Mucosa of descending colon (tissue), 3 donors: Measurements from ENCODE around the gene LRG1. TPM values are rescaled to one million over a fixed set of nuclear protein-coding genes. Genes with fewer than 3 reads are reported as not detected.

Source experiments
- ATAC-seq: fragments of 200-7000 bp; cut with Tn5 transposase; one replicate; pipeline ENCODE4 v1.9.1; 2020; ENCODE audit warnings: mild to moderate bottlenecking, moderate library complexity
- DNase-seq, 3 donors: peaks; one replicate each; pipeline ENCODE4 v3.0.0-alpha.2; 2020
- H3K36me3 ChIP-seq: fragments of 200-600 bp; one replicate; pipeline ENCODE4 v1.8.0; 2021; ENCODE audit warnings: low read depth, mild to moderate bottlenecking
- H3K4me1 ChIP-seq: fragments of 200-600 bp; one replicate; pipeline ENCODE4 v1.8.0; 2021; ENCODE audit warnings: low read depth, mild to moderate bottlenecking
- H3K4me3 ChIP-seq: fragments of 200-600 bp; one replicate; pipeline ENCODE4 v1.8.0; 2021; ENCODE audit warnings: mild to moderate bottlenecking
- H3K9me3 ChIP-seq: fragments of 200-600 bp; one replicate; pipeline ENCODE4 v1.8.0; 2021; ENCODE audit warnings: mild to moderate bottlenecking
- intact Hi-C, 2 donors: fragments of 100-400 bp; cut with DNase I in 1 of 2; cut with micrococcal nuclease in 1 of 2; formaldehyde crosslinking; loops; one replicate each; pipeline versions ENCODE4 v1.11.0 to v1.11.1; 2022; cut with DNase I, micrococcal nuclease
- total RNA-seq, 3 donors: library from RNA; stranded (reverse); fragmentation: NEBNext Ultra II Directional in 2 of 3; extraction: Animal tissue kit (Norgen Biotek cat#: 25700) in 2 of 3; gene quantifications; one replicate each; pipeline versions ENCODE4 v1.2.1 to v1.2.4, GENCODE V29; 2021 to 2023
- TF ChIP-seq, protein P1 (sequence below): fragments of 200-600 bp; IDR thresholded peaks from one replicate; pipeline ENCODE4 v1.8.0; 2022; ENCODE audit warnings: antibody characterized with exemption, mild to moderate bottlenecking
- donor health status: DM: no; HTN: no; CAD: no; lungs with moderate emphysema.
- donor health status: DM: no; HTN: no; CAD: no.
- donor health status: DM: no; HTN: yes; CAD: no.

Gene LRG1
- total RNA-seq, 3 donors from 2014 or later: 7.9 to 25.0 (median 22.8) TPM

DNA sequence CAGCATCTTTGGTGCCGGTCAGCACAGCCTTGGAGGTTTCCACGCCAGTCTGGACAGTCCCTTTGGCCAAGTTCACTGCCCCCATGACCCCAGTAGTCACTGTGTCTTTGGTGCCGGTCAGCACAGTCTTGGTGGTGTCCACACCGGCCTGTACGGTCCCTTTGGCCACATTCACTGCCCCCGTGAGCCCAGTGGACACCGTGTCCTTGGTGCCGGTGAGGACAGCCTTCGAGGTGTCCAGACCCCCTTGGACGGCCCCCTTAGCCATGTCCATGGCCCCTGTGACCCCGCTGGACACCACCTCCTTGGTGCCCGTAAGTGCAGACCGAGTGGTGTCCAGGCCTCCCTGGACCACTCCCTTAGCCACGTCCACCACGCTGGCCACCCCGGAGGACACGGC, 26.6 kb downstream of the LRG1 start:
- H3K4me1 ChIP-seq: no peaks in the 10 kb centered on the region

DNA sequence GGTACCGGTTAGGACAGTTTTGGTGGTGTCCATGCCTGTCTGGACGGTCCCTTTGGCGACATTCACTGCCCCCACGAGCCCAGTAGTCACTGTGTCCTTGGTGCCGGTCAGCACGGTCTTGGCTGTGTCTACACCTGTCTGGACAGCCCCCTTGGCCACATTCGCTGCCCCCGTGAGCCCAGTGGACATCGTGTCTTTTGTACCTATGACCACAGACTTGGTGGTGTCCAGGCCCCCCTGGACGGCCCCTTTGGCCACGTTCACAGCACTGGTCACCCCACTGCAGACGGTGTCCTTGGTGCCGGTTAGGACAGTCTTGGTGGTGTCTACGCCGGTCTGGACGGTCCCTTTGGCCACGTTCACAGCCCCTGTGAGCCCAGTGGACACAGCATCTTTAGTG, 27.8 kb downstream of the LRG1 start:
- no peaks in the 10 kb centered on the region for H3K36me3 ChIP-seq
- ATAC-seq (no peak), DNase-seq (no peak)
- no peaks in the 10 kb centered on the region for H3K9me3 ChIP-seq
- TF ChIP-seq, protein P1, sequence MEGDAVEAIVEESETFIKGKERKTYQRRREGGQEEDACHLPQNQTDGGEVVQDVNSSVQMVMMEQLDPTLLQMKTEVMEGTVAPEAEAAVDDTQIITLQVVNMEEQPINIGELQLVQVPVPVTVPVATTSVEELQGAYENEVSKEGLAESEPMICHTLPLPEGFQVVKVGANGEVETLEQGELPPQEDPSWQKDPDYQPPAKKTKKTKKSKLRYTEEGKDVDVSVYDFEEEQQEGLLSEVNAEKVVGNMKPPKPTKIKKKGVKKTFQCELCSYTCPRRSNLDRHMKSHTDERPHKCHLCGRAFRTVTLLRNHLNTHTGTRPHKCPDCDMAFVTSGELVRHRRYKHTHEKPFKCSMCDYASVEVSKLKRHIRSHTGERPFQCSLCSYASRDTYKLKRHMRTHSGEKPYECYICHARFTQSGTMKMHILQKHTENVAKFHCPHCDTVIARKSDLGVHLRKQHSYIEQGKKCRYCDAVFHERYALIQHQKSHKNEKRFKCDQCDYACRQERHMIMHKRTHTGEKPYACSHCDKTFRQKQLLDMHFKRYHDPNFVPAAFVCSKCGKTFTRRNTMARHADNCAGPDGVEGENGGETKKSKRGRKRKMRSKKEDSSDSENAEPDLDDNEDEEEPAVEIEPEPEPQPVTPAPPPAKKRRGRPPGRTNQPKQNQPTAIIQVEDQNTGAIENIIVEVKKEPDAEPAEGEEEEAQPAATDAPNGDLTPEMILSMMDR: no peak
- intact Hi-C loops: no loop called here
- H3K4me3 ChIP-seq: no peak overlapping the region
- no peaks in the 10 kb centered on the region for H3K4me1 ChIP-seq

More for the DNA sequence above, 26.6 kb downstream of the LRG1 start:
- intact Hi-C loops: no loop called here
- no peak for ATAC-seq
- no peak for DNase-seq
- Histone ChIP-seq H3K4me3 (no peak overlapping the region), H3K9me3 (no peaks in the 10 kb centered on the region), H3K36me3 (no peaks in the 10 kb centered on the region)
- TF ChIP-seq, protein P1: no peak

DNA sequence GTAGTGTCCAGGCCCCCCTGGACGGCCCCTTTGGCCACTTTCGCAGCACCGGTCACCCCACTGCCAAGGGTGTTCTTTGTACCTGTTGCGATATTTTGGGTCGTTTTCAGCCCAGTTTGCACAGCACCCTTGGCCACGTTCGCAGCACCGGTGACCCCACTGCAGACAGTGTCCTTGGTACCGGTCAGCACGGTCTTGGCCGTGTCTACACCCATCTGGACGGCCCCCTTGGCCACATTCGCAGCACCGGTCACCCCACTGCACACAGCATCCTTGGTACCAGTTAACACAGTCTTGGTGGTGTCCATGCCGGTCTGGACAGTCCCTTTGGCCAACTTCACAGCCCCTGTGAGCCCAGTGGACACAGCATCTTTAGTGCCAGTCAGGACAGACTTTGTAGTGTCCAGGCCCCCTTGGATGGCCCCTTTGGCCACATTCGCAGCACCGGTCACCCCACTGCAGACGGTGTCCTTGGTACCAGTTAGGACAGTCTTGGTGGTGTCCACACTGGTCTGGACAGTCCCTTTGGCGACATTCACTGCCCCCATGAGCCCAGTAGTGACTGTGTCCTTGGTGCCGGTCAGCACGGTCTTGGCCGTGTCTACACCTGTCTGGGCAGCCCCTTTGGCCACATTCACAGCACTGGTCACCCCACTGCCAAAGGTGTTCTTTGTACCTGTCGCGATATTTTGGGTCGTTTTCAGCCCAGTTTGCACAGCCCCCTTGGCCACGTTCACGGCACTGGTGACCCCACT, 28.4 kb downstream of the LRG1 start:
- DNase-seq (no peak), ATAC-seq (no peak)
- H3K4me1 ChIP-seq: no peaks in the 10 kb centered on the region
- intact Hi-C loops: no loop called here
- H3K36me3 ChIP-seq: no peaks in the 10 kb centered on the region
- TF ChIP-seq, protein P1: no peak
- H3K9me3 ChIP-seq: no peaks in the 10 kb centered on the region
- no peak overlapping the region for H3K4me3 ChIP-seq

DNA sequence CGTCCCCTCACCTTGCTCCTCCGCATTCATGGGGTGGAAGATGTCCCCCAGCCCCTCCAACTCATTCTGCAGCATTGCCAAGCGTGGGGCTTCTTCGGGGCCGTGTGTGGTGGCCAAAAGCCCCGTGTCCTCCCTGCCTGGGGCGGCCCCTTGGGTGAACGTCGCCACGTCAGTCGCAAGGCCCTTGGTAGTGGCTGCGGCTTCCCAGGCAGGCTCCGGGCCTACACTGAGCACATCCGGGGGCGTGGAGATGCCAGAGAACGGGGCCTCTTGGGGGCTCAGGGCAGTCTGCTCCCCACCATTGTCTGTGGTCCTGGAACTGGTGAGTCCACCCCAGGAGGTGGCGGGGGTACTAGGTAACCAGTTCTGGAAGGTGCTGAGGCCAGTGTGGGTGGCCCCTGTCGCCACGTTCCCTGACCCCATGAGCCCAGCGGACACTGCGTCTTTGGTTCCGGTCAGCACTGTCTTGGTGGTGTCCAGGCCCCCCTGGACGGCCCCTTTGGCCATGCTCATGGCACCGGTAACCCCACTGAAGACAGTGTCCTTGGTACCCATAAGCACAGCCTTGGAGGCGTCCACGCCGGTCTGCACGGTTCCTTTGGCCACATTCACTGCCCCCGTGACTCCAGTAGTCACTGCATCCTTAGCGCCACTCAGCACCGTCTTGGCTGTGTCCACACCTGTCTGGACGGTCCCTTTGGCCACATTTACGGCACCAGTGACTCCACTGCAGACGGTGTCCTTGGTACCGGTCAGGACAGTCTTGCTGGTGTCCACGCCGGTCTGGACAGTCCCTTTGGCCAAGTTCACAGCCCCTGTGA, 29.2 kb downstream of the LRG1 start:
- ATAC-seq: no peak
- Histone ChIP-seq H3K36me3 (no peaks in the 10 kb centered on the region), H3K4me3 (no peak overlapping the region), H3K9me3 (no peaks in the 10 kb centered on the region), H3K4me1 (no peaks in the 10 kb centered on the region)
- no peak for DNase-seq
- intact Hi-C loops: no loop called here
- TF ChIP-seq, protein P1: no peak

DNA sequence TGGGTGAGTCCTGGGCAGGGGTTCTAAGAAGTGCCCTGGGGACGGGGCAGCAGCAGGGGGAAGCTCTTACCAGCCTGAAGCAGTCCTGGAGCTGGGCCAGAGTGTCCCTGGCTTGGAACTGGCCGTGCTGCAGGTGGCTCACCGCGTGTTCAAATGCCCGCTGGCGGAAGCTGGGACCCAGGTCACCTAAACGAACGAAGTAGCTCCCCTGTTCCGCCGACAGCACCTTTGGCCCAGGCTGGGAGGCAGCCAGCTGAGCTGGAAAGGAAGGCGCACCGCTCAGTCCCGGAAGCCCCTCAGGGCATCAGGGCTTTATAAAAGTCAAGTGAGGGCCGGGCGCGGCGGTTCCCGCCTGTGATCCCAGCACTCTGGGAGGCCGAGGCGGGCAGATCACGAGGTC, 31.1 kb downstream of the LRG1 start:
- no peak for ATAC-seq
- DNase-seq: no peak
- intact Hi-C loops: no loop called here
- TF ChIP-seq, protein P1: no peak
- Histone ChIP-seq H3K4me1 (no peaks in the 10 kb centered on the region), H3K4me3 (no peak overlapping the region), H3K9me3 (no peaks in the 10 kb centered on the region), H3K36me3 (no peaks in the 10 kb centered on the region)
